Astrocyte of the spinal cord (primary cell): ENCODE results near the gene NCOA6.

Experiments used
- DNase-seq: peaks from one replicate; pipeline ENCODE4 v3.0.0; 2011; ENCODE audit warnings: low read depth, low spot score
- H3K4me3 ChIP-seq: 2 replicates; pipeline ENCODE4 v1.5.1; 2011; ENCODE audit warnings: low read depth, mild to moderate bottlenecking, low read length, moderate library complexity
- CTCF ChIP-seq: IDR thresholded peaks from 2 replicates; pipeline ENCODE4 v1.5.1; 2012; ENCODE audit warnings: low read depth, mild to moderate bottlenecking, low read length, inconsistent platforms
- in situ Hi-C: cut with HindIII; loops from 2 replicates; pipeline ENCODE4 v1.10.0; 2017; ENCODE audit warnings: low sequenced_read_pairs

NCOA6 gene

GRCh38 chr20:34762031-34762555 is 63.4 kb downstream of the NCOA6 start:
- H3K4me3 ChIP-seq = no peak overlapping the region
- no peak for DNase-seq
- TF ChIP-seq CTCF = no peak
- in situ Hi-C loops = no loop called here

DNA sequence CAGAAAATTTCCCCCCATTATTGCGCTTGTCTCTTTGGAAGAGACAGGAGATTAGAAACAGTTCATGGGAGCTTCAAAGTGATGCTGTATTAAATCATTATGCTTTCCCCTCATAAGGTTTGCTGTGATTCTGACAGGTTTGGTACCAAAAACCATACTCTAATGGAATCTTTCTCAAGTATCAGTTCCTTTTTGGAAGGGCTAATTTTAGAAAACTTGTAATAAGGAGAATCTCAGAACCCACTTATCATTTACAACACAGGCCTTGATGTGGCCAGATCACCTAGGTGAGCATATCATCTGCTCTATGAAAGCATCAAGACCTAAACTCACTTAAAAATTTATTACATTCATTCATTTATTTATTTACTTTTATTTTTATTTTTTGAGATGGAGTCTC is 70.1 kb downstream of the NCOA6 start:
- in situ Hi-C loops = no loop called here
- no peak overlapping the region for H3K4me3 ChIP-seq
- DNase-seq = no peak
- TF ChIP-seq CTCF = no peak

GRCh38 chr20:34754611-34755010 is 70.8 kb downstream of the NCOA6 start:
- no peak for TF ChIP-seq CTCF
- in situ Hi-C loops = no loop called here
- no peak overlapping the region for H3K4me3 ChIP-seq
- no peak for DNase-seq

- DNase-seq = no peak
- no peak overlapping the region for H3K4me3 ChIP-seq
- in situ Hi-C loops = no loop called here
- no peak for TF ChIP-seq CTCF
Measured at GRCh38 chr20:34753706-34754461, 71.6 kb downstream of the NCOA6 start.

- DNase-seq = no peak
- TF ChIP-seq CTCF = no peak
- in situ Hi-C loops = no loop called here
- no peak overlapping the region for H3K4me3 ChIP-seq
Measured at GRCh38 chr20:34751453-34751852, 74.0 kb downstream of the NCOA6 start.

GRCh38 chr20:34750484-34750883 is 75.0 kb downstream of the NCOA6 start:
- TF ChIP-seq CTCF = no peak
- in situ Hi-C loops = no loop called here
- no peak overlapping the region for H3K4me3 ChIP-seq
- DNase-seq = no peak
